Measurements from ENCODE around the gene MYO7A. TPM values are rescaled to one million over a fixed set of nuclear protein-coding genes. Genes with fewer than 3 reads are reported as not detected.

Gene MYO7A
- total RNA-seq, 1 experiment from 2014 or later: 3.5 TPM

GRCh38 chr11:77236901-77237300 lies 108.9 kb downstream of the MYO7A start:
- intact Hi-C loops (cut with micrococcal nuclease; ENCODE audit: unreplicated experiment): no loop called here
- no peak for DNase-seq
- TF ChIP-seq CTCF (conservative IDR thresholded peaks at IDR 0.05) (no peak), EZH2 (IDR thresholded peaks at IDR 0.05; ENCODE audit: low read depth) (no peak)

GRCh38 chr11:77244277-77245027 lies 116.4 kb downstream of the MYO7A start:
- Histone ChIP-seq H3K79me2 (ENCODE audit: low read depth) (no peaks in the 10 kb centered on the region), H4K20me1 (ENCODE audit: insufficient read depth) (no peaks in the 10 kb centered on the region), H3K4me3 (no peak overlapping the region), H3K36me3 (ENCODE audit: low read depth) (no peaks in the 10 kb centered on the region), H3K4me1 (replicated peaks; ENCODE audit: insufficient read depth) (peaks cover 18% of the 10 kb centered on the region), H3K9me3 (ENCODE audit: insufficient read depth, low read depth) (peaks cover 7% of the 10 kb centered on the region; the same call in 1 of the 2 replicates), H3K27ac (peak overlapping the region; percentile 52), H3F3A (ENCODE audit: insufficient read depth, low read depth) (peaks cover 15% of the 10 kb centered on the region), H2AFZ (no peak overlapping the region; the same call in 1 of the 2 replicates), H3K27me3 (ENCODE audit: insufficient read depth, low read depth) (no peaks in the 10 kb centered on the region), H3K9me2 (ENCODE audit: insufficient read depth) (no peaks in the 10 kb centered on the region), H3K4me2 (peak overlapping the region; percentile 3; the same call in 1 of the 2 replicates)
- BruUV-seq (replicated peaks): no TSS peak
- TF ChIP-seq CTCF (conservative IDR thresholded peaks at IDR 0.05) (no peak), EZH2 (IDR thresholded peaks at IDR 0.05; ENCODE audit: low read depth) (no peak)
- POLR2A ChIA-PET (ENCODE audit: unreplicated experiment): no interaction called here
- peak; percentile 14 to 65 for DNase-seq
- intact Hi-C loops (cut with micrococcal nuclease; ENCODE audit: unreplicated experiment): no loop called here
- CTCF ChIA-PET: interaction anchor here (0.5 kb wide), 1 partner anchor 320 kb away, joined by 5 read pairs; no protein-coding TSS in a partner anchor

More at GRCh38 chr11:77236901-77237300, 108.9 kb downstream of the MYO7A start:
- Histone ChIP-seq H3K9me3 (ENCODE audit: insufficient read depth, low read depth) (peaks cover 7% of the 10 kb centered on the region; the same call in 1 of the 2 replicates), H3K4me1 (replicated peaks; ENCODE audit: insufficient read depth) (no peaks in the 10 kb centered on the region), H3K36me3 (ENCODE audit: low read depth) (no peaks in the 10 kb centered on the region), H3K27me3 (ENCODE audit: insufficient read depth, low read depth) (no peaks in the 10 kb centered on the region), H3K27ac (no peak overlapping the region), H3K4me3 (no peak overlapping the region), H3F3A (ENCODE audit: insufficient read depth, low read depth) (no peaks in the 10 kb centered on the region), H3K4me2 (no peak overlapping the region), H3K9me2 (ENCODE audit: insufficient read depth) (no peaks in the 10 kb centered on the region), H3K79me2 (ENCODE audit: low read depth) (no peaks in the 10 kb centered on the region), H4K20me1 (ENCODE audit: insufficient read depth) (no peaks in the 10 kb centered on the region), H2AFZ (no peak overlapping the region)
- ChIA-PET POLR2A (ENCODE audit: unreplicated experiment) (no interaction called here), CTCF (interaction anchor here (0.6 kb wide), 1 partner anchor 230 kb away, joined by 6 read pairs; no protein-coding TSS in a partner anchor)
- no TSS peak for BruUV-seq (replicated peaks)

GRCh38 chr11:77249427-77249826 lies 121.4 kb downstream of the MYO7A start:
- peak; percentile 8 to 46 for DNase-seq
- BruUV-seq (replicated peaks): no TSS peak
- Histone ChIP-seq H3K36me3 (ENCODE audit: low read depth) (no peaks in the 10 kb centered on the region), H3K27ac (peak overlapping the region; percentile 15), H3F3A (ENCODE audit: insufficient read depth, low read depth) (peaks cover 20% of the 10 kb centered on the region), H4K20me1 (ENCODE audit: insufficient read depth) (no peaks in the 10 kb centered on the region), H2AFZ (peak overlapping the region; percentile 10; the same call in 1 of the 2 replicates), H3K9me2 (ENCODE audit: insufficient read depth) (no peaks in the 10 kb centered on the region), H3K4me3 (no peak overlapping the region), H3K9me3 (ENCODE audit: insufficient read depth, low read depth) (0 out of 2 replicates have a peak, but pooled peaks cover 8% of the 10 kb centered on the region), H3K4me2 (peak overlapping the region; percentile 9; the same call in 1 of the 2 replicates), H3K79me2 (ENCODE audit: low read depth) (no peaks in the 10 kb centered on the region), H3K27me3 (ENCODE audit: insufficient read depth, low read depth) (no peaks in the 10 kb centered on the region), H3K4me1 (replicated peaks; ENCODE audit: insufficient read depth) (peaks cover 21% of the 10 kb centered on the region)
- TF ChIP-seq EZH2 (IDR thresholded peaks at IDR 0.05; ENCODE audit: low read depth): no peak
- no peak for TF ChIP-seq CTCF (conservative IDR thresholded peaks at IDR 0.05)
- intact Hi-C loops (cut with micrococcal nuclease; ENCODE audit: unreplicated experiment): no loop called here
- CTCF ChIA-PET: no interaction called here
- POLR2A ChIA-PET (ENCODE audit: unreplicated experiment): interaction anchor here (0.6 to 0.7 kb wide), 2 partner anchors 225 to 308 kb away, joined by 4 to 5 read pairs; no protein-coding TSS in a partner anchor
